Measurements from ENCODE around the gene SOWAHB. TPM values are rescaled to one million over a fixed set of nuclear protein-coding genes. Genes with fewer than 3 reads are reported as not detected.

The SOWAHB gene
- total and polyA plus RNA-seq, 2 donors (not counting 1 experiment from before 2014, with no cell fraction given): 0.07 to 0.17 TPM

- H4K20me1 ChIP-seq (ENCODE audit: control insufficient read depth, extremely low read depth, insufficient read depth, low read length): no peaks in the 10 kb centered on the region
- no peak overlapping the region for H3K4me2 ChIP-seq (ENCODE audit: extremely low read depth, insufficient read depth, low read length)
- no peak for DNase-seq (ENCODE audit: low read depth in 2 of 2)
- H3K27ac ChIP-seq (ENCODE audit: insufficient read depth, low read length): no peak overlapping the region
- H3K4me1 ChIP-seq (ENCODE audit: control insufficient read depth, extremely low read depth, insufficient read depth, low read length): no peaks in the 10 kb centered on the region
- no peak overlapping the region for H3K4me3 ChIP-seq (replicated peaks in 1 of 4; ENCODE audit: control extremely low read depth in 1 of 4, insufficient read depth in 1 of 4, low read depth in 3 of 4, low read length in 4 of 4)
- H3K9me3 ChIP-seq (ENCODE audit: control insufficient read depth, insufficient read depth, low read depth, low read length): no peaks in the 10 kb centered on the region
- TF ChIP-seq CTCF (conservative IDR thresholded peaks at IDR 0.05 in 1 of 2, IDR thresholded peaks at IDR 0.05 in 1 of 2; ENCODE audit: low read depth in 1 of 2, low read length in 2 of 2) (no peak), EZH2 (IDR thresholded peaks at IDR 0.05; ENCODE audit: low read length, missing control alignments) (no peak)
- H3K79me2 ChIP-seq (ENCODE audit: control insufficient read depth, insufficient read depth, low read length): no peaks in the 10 kb centered on the region
- H3K9ac ChIP-seq (ENCODE audit: insufficient read depth, low read length): no peak overlapping the region
- H2AFZ ChIP-seq (ENCODE audit: low read length): no peak overlapping the region
- H3K27me3 ChIP-seq (ENCODE audit: control insufficient read depth, insufficient read depth, low read length): no peaks in the 10 kb centered on the region
- H3K36me3 ChIP-seq (ENCODE audit: control insufficient read depth, insufficient read depth, low read length): no peaks in the 10 kb centered on the region
Measured at GRCh38 chr4:76858319-76858718, 39.6 kb downstream of the SOWAHB start.

GRCh38 chr4:76857074-76857409, 40.9 kb downstream of the SOWAHB start:
- TF ChIP-seq CTCF (conservative IDR thresholded peaks at IDR 0.05 in 1 of 2, IDR thresholded peaks at IDR 0.05 in 1 of 2; ENCODE audit: low read depth in 1 of 2, low read length in 2 of 2): no peak
- no peak for TF ChIP-seq EZH2 (IDR thresholded peaks at IDR 0.05; ENCODE audit: low read length, missing control alignments)
- H3K27me3 ChIP-seq (ENCODE audit: control insufficient read depth, insufficient read depth, low read length): no peaks in the 10 kb centered on the region
- H3K9me3 ChIP-seq (ENCODE audit: control insufficient read depth, insufficient read depth, low read depth, low read length): no peaks in the 10 kb centered on the region
- no peak overlapping the region for H3K4me2 ChIP-seq (ENCODE audit: extremely low read depth, insufficient read depth, low read length)
- H2AFZ ChIP-seq (ENCODE audit: low read length): no peak overlapping the region
- H3K9ac ChIP-seq (ENCODE audit: insufficient read depth, low read length): no peak overlapping the region
- no peaks in the 10 kb centered on the region for H3K79me2 ChIP-seq (ENCODE audit: control insufficient read depth, insufficient read depth, low read length)
- no peaks in the 10 kb centered on the region for H3K4me1 ChIP-seq (ENCODE audit: control insufficient read depth, extremely low read depth, insufficient read depth, low read length)
- H4K20me1 ChIP-seq (ENCODE audit: control insufficient read depth, extremely low read depth, insufficient read depth, low read length): no peaks in the 10 kb centered on the region
- no peak overlapping the region for H3K27ac ChIP-seq (ENCODE audit: insufficient read depth, low read length)
- DNase-seq (ENCODE audit: low read depth in 2 of 2): no peak
- H3K36me3 ChIP-seq (ENCODE audit: control insufficient read depth, insufficient read depth, low read length): no peaks in the 10 kb centered on the region
- peak overlapping the region in 1 of 4 experiments; percentile 2 for H3K4me3 ChIP-seq (replicated peaks in 1 of 4; ENCODE audit: control extremely low read depth in 1 of 4, insufficient read depth in 1 of 4, low read depth in 3 of 4, low read length in 4 of 4)

GRCh38 chr4:76856243-76857073, 41.5 kb downstream of the SOWAHB start:
- Histone ChIP-seq H3K27me3 (ENCODE audit: control insufficient read depth, insufficient read depth, low read length) (no peaks in the 10 kb centered on the region), H2AFZ (ENCODE audit: low read length) (no peak overlapping the region), H3K4me3 (replicated peaks in 1 of 4; ENCODE audit: control extremely low read depth in 1 of 4, insufficient read depth in 1 of 4, low read depth in 3 of 4, low read length in 4 of 4) (no peak overlapping the region), H3K9ac (ENCODE audit: insufficient read depth, low read length) (no peak overlapping the region), H3K4me2 (ENCODE audit: extremely low read depth, insufficient read depth, low read length) (no peak overlapping the region), H3K27ac (ENCODE audit: insufficient read depth, low read length) (no peak overlapping the region), H3K79me2 (ENCODE audit: control insufficient read depth, insufficient read depth, low read length) (no peaks in the 10 kb centered on the region), H3K9me3 (ENCODE audit: control insufficient read depth, insufficient read depth, low read depth, low read length) (no peaks in the 10 kb centered on the region), H3K4me1 (ENCODE audit: control insufficient read depth, extremely low read depth, insufficient read depth, low read length) (no peaks in the 10 kb centered on the region), H3K36me3 (ENCODE audit: control insufficient read depth, insufficient read depth, low read length) (no peaks in the 10 kb centered on the region), H4K20me1 (ENCODE audit: control insufficient read depth, extremely low read depth, insufficient read depth, low read length) (no peaks in the 10 kb centered on the region)
- TF ChIP-seq CTCF (conservative IDR thresholded peaks at IDR 0.05 in 1 of 2, IDR thresholded peaks at IDR 0.05 in 1 of 2; ENCODE audit: low read depth in 1 of 2, low read length in 2 of 2) (no peak), EZH2 (IDR thresholded peaks at IDR 0.05; ENCODE audit: low read length, missing control alignments) (no peak)
- DNase-seq (ENCODE audit: low read depth in 2 of 2): peak; percentile 71 to 90
